HG02852 (cell line): Measurements from ENCODE around the gene REXO4.
"Not testable (repeated sequence)": the region's sequence is repeated elsewhere in the genome, so short reads cannot be mapped to it uniquely, and the experiment has no call there.

Experiments used
- ATAC-seq: cut with Tn5 transposase; IDR thresholded peaks from one replicate; pipeline ENCODE4 v1.9.1; 2021; ENCODE audit warnings: mild to moderate bottlenecking, moderate library complexity; ENCODE audit not compliant: unreplicated experiment

Gene REXO4

DNA sequence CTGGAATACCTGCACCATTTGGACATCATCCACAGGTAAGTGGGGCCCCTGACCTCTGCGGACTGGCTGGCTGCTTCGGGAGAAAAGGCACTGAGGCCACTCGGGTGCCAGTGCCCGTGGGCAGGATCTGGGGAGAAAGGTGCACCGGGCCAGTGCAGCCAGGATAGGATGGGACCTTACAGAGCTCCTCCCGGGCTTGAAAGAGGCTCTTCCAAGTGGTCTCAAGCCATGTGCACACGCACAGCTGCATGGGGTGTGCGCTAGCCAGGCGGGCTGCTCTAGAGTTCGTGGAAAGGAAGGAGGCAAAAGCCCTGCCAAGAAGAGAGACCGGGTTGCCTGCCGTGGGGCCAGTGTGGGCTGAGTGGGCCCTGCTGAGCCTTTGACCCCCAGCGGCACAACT, 28.2 kb downstream of the REXO4 start:
- ATAC-seq: no peak

DNA sequence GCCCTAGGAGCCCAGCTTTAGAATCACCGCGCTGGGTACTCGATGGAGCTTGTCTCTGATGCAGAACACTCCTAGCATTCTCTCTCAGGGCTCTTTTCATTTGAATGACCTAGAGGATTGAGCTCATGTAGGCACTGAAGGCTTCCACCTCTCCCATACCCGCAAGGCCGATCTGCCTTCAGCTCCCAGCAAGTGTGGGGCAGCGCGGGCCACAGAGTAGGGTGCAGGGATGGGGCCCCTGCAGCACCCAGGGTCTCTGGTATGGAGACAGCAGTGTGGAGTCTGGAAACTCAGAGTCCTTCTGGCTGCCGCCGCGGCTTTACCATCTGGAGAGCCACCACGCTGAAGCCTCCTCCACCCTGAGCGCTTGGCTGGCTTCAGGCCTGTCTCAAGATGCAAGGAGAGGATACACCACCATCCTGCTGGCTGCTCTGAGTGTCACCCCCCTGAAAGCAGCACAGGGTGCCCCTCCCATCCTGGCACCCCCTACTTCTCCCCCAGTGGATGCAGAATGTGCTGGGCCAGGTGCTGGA, 28.7 kb downstream of the REXO4 start:
- ATAC-seq: no peak

DNA sequence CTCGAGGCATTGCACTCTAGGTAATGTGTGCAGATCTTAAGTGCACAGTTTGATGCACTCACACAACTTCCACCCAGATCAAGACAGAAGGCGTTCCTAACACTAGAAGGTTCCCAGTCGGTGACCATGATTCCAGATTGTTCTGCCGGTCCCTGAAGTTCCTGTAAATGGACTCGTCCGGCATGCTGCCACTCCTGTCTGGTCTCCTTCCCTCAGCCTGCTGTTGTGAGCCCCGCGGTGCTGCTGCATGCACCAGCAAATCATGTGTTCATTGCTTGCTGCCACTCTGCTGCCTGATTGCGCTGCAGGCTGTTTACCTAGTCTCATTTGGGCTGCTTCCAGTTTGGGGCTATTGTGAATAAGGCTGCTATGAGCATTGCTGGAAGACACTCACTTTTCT, 30.1 kb downstream of the REXO4 start:
- no peak for ATAC-seq

DNA sequence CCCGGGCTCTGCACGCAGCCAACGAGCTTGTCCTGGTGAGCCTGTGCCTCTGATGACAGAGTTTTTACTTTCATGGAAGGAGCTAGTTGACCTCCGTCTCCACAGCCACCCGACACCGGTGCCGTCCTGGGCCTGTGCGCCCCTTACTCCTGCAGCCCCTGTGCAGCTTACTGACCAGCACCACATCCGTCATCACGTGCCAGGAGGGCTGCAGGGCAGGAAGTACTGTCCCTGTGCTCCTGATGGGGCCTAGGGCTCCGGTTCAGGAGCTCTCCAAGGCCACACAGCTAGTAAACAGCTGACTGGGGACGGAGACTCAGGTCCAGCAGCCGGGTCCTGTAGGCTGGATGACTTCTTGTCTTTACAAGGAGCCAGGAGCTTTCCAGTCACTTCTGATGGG, 31.5 kb downstream of the REXO4 start:
- ATAC-seq: no peak

DNA sequence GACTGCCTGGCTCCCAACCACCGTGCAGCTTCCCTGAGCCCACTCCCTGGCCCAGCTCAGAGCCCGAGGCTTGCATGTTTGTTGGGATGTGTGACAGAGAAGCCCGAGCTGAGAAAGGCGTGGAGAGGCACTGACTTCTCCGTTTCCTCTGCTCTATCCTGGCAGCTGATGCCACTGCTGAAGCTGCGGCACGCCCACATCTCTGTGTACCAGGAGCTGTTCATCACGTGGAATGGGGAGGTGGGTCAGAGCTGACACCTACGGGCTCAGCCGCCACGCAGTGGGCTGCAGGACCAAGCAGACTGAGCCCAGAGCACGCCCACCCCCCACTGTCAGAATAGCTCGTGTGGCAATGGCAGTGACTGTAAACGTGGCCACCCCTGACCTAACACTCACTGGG, 32.4 kb downstream of the REXO4 start:
- no peak for ATAC-seq

DNA sequence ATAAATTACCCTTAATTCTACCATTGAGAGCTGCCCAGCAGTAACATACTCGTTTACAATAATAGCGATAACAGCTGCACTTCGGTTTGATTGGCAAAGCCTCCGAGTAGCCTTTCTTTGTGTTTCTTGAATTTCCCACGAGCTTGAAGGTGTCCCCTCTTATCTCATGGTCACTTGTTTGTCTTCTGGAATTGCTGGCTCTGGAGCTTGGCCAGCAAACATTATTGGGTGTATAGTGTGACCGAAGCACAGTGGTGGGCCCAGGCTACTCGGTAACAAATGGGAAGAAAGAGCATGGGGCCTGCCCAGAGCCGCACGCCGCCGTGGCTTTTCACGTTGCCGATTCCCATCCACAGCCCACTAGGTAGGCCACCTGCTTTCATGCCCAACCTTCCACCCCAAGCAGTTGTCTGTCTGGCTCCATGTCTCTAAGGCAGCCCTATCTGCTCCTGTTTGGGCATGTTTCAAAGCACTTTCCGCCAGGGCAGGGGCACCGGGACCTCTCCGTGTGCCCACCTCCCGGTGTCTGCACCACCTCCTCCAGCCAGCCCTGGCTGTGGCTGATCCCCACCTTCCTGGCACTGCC, 33.0 kb downstream of the REXO4 start:
- no peak for ATAC-seq

DNA sequence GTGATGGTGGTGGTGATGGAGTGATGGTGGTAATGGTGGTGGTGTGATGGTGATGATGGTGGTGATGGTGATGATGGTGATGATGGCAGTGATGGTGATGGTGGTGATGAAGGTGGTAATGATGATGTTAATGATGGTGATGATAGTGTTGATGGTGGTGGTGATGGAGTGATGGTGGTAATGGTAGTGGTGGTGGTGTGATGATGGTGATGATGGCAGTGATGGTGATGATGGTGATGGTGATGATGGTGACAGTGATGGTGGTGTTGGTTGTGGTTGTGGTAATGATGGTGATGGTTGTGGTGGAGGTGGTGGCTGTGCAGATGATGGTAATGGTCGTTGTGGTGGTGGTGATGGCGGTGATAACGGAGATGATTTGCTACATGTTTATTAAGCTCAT, 34.4 kb downstream of the REXO4 start:
- no peak for ATAC-seq

DNA sequence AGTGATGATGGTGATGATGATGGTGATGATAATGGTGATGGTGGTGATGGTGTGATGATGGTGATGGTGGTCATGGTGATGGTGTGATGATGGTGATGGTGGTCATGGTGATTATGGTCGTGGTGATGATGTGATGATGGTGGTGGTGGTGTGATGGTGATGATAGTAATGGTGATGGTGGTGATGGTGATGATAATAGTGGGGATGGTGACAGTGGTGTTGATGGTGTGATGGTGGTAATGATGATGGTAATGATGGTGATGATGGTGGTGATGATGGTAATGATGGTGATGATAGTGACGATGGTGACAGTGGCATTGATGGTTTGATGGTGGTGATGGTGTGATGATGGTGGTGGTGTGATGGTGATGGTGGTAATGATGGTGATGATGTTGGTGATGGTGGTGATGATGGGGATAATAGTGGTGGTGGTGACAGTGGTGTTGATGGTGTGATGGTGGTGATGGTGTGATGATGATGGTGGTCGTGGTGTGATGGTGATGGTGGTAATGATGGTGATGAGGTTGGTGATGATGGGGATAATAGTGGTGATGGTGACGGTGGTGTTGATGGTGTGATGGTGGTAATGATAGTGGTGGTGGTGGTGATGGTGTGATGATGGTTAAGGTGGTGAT, 35.2 kb downstream of the REXO4 start:
- no peak for ATAC-seq

DNA sequence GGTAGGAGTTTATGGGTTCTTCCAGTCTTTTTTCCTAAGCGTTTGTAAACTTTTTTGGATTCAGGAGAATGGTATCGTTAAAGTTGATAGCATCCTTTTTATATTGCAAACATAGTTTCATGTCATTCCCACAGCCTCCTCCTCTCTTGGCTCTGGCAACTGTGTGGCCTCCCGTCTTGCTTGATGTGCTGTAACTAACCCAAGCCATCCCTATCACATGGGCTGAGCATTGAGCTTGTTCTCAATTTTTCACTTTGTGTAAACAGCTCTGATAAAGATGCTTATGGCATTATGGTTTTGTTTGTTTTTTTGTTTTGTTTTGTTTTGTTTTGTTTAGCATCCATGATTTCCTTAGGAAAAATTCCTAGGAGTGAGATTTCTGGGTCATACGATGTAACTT, 37.1 kb downstream of the REXO4 start:
- ATAC-seq: no peak

DNA sequence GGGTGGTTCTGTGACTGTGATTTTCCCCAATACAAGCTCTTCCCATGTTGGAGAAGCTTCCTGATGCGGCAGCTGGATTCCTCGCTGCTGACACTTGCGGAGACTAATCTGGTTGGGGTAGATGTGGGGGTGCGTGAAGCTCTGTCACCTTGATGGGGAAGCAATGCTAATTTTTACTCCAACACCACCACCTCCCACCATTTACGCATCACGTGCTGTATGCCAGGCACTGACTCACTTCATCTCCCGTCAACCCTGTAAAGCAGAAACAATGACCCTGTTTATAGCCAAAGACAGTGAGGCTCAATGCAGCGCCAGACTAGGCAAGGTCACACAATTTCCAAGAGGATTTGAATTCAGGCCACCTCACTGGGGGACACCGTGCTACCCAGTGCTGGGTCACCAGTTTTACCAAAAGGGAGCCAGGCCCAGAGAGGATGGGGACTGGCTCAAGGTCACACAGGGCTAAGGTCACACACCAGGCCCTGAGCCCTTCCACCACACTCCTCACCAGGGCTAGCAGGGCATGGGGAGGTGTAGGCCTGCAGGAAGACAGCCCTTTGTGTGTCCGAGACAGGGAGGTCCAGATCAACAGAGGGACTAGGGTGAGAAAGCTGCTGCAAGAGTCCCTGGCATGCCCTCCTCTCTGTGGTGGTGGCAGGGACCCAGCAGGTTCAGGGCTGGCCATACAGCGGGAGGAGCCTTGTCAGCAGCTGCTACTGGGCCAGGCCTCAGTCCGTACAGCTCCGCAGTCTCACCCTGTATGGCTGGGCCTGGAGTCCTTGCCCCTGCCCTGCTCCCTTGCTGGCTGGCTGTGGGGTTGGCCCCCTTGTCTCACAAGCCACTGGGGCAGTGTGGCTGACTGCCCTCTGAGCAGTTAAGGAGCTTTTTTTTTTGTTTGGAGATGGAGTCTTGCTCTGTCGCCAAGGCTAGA, 38.4 kb downstream of the REXO4 start:
- ATAC-seq: no peak

DNA sequence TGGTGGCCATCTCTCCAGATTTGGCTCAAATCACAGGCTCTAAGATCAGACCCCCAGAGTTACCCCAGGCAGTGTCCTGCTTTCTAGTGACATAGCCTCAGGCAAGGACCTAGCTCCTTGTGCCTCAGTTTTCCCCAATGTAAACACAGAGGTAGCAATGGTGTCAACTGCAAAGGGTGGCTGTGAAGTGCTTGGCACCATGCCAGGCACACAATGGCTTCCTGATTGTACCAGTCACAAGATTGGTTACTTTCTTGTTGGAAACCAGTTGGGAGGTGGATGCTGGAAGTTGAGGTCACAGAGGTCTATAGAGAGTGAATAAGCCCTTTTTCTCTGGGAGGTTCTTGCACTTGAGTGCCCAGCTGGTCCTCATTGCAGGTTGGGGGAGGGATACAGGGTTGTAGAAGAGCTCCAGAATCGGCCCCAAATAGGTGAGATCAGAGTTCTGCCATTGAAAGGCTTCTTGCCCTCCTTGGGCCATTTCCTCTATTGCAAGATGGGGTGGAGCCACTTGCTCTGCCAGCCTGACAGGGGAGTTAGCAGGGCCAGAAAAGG, 39.3 kb downstream of the REXO4 start:
- ATAC-seq: no peak

DNA sequence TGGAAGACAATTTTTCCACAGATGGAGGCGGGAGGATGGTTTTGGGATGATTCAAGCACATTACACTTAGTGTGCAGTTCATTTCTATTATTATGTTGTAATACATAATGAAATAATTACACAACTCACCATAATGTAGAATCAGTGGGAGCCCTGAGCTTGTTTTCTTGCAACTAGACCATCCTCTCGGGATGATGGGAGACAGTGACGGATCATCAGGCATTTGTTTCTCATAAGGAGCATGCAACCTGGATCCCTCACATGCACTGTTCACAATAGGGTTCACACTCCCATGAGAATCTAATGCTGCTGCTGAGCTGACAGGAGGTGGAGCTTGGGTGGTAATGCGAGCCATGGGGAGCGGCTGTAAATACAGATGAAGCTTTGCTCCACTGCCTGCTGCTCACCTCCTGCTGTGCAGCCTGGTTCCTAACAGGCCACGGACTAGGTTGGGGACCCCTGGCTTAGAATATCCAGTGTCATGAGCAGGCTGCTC, 40.0 kb downstream of the REXO4 start:
- ATAC-seq: no peak

DNA sequence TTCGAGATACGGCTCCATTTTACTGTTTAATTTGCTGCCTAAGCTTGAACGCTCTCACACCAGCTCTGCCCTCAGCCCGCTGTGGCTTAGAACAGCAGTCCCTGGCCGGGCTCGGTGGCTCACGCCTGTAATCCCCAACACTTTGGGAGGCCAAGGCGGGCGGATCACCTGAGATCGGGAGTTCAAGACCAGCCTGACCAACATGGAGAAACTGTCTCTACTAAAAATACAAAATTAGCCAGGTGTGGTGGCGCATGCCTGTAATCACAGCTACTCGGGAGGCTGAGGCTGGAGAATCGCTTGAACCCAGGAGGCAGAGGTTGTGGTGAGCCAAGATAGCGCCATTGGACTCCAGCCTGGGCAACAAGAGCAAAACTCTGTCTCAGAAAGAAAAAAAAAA, 40.5 kb downstream of the REXO4 start:
- ATAC-seq: not testable (repeated sequence)

DNA sequence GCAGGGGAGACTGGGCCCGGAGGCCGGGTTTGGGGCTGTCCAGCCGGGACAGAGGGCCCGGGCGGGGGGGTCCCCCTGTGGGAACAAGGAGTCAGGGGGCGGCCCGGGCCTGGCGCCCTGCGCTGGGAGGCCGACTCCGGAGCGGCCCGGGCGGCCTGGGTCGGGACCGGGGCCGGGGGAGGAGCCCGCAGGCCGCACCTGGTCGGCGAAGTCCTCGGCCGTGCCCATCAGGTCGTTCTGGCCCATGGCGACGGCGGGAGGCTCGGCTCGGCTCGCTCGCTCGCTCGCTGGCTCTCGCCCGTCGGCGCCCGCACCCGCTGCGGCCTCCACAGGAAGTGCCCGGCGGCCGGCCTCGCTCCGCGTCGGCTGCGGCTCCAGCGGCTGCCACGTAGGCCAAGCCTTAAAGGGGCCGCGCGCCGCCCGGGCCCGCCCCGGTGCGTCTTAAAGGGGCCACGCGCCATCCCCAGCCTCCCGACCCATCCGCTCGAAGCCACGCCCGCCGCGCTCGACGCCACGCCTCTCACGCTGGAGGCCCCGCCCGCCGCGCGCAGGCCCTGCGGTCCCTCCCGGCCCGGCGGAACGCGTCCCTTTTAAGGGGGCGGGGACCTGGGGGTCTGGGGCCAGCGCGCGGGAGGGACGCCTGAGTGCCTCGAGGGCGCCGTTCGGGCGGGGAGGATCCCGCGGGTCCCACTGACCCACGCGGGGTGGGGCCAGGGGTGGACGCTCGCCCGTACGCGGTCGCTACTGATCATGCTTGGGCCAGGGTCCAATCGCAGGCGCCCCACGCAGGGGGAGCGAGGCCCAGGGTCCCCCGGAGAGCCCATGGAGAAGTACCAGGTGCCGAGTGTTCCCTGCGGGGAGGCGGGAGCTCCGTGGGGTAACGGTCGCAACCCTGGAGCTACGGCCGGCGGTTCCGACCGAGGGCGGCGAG, 41.8 kb downstream of the REXO4 start, which contains the start of the genes STKLD1 and SURF4:
STKLD1 (plus strand) TSS at position 643 of the 931 bp plus-strand sequence; CDS start at position 751, 108 bp downstream.
SURF4 (minus strand) TSS at position 337 of the 931 bp plus-strand sequence; CDS start at position 246, 91 bp downstream.
- ATAC-seq: peak; percentile 80

DNA sequence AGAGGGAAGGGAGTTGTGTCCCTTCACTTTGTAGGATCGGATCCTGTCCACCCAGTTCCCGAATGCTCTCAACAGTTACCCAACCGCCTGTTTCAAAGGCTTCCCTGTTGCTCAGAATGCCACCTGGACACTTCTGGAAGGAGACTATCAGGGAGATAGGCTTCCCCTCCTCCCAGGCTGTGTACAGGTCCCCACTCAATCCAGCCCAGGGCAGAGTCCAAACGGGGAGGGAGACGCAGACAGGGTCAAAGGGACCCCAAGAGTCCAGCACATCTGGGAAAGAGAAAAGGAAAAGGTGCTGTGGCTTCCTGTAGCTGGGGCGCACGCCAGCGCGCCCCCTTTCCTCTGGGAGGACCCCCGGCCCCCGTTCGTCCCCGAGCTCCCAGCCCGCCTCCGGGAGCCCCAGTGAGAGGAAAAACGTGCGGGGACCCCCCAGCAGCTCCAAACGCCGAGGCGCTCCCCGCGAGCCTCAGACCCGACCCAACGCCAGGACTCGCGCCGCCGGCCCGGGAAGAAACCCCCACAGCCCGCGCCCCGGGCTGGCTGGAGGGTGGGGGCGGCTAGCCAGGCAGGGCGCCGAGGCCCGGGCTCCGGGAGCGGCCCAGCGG, 42.6 kb downstream of the REXO4 start:
- ATAC-seq: peak; percentile 24

DNA sequence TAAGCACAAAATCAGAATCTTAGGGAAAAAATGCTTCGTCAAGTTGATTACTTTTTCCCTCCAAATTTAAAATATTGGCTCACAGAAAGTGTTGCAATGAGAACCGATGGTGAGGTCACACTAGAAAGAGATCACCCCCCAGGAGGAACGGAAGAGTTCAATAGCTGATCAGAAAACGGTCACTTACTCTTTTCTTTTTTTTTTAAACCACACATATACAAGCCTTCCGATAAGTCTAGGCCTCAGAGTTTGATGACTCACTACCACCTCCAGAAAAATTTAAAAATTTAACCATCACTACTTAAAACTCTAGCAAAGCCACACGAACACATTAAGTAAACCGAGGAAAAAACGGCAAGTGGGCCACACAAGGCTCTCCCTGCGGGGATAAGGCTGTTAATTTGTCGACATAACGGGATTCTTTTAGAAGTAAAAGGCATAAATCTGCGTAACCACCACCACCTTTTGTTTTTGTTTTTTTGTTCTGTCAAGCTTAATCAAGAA, 43.1 kb downstream of the REXO4 start:
- no peak for ATAC-seq

DNA sequence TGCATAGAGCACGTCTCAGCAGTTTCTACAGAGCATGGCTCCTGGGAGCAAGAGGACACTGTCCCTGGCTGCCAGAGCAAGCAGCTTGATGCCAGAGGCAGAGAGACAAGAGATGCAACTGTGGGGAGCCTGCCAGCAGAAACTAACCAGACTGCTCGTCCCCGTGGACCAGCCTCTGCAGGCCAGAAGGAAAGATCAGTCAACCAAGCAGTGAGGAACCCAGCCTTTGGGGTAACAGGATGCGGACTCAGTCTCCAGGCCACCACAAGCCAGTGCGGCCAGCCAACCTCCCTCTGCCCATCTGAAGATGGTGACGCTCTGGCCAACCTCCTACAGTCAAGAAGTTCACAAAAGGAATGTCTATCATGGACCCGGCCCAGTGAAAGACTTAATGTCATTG, 45.7 kb downstream of the REXO4 start:
- no peak for ATAC-seq

DNA sequence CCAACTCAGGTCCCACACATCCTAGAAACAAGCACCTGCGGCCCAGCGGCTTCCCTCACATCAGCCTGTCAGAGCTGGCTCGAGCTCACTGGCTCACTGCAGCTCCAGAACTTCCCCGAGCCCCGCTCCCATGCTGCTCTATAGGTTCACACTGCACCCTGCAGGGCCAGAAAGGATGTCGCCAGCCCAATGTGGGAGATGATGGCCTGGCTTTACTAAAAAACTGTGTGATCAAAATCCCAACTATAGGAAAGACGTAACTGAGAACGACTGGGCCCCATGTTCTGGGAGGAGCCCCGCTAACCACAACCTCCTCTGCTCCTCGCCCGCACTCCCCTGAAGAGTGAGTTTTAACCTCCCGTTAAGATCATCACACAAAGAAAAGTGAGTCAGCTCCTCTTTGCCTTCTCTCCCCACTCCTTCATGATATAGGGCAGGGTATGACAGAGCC, 46.5 kb downstream of the REXO4 start:
- ATAC-seq: no peak

DNA sequence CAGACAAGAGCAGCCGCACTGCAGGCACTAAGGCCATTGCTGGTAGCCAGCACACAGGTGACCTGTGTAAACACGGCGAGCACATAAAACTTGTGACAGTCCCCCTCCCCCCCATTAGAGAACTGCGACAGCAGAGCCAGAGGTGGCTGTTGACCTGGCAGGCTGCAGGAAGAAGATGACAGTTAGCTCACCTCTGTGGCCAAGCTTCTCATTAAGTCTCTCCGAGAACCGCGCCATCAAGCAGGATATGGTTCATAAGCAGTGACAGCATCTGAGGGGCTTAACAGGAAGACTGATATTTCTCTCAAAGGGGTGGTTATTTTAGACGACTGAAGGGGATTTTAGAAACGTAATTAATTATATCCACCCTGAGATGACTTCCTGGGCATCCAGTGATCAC, 47.1 kb downstream of the REXO4 start:
- no peak for ATAC-seq
